Small intestine (tissue), 7 donors: ENCODE measurements around the gene TREH. TPM values are rescaled to one million over a fixed set of nuclear protein-coding genes. Genes with fewer than 3 reads are reported as not detected.
"Not testable (repeated sequence)": the region's sequence is repeated elsewhere in the genome, so short reads cannot be mapped to it uniquely, and the experiment has no call there.

Source experiments
- DNase-seq, 2 donors: peaks; one replicate each; pipeline versions ENCODE4 v3.0.0 to v3.0.0-alpha.2; 2013
- FAIRE-seq: peaks from 2 replicates; lab custom pipeline; 2012; peaks lifted over from hg19 to GRCh38; lab: Jason Lieb, UNC
- H3K27ac ChIP-seq, 3 donors: one replicate each; pipeline ENCODE4 v1.5.1; 2013; ENCODE audit warnings: low read length in 2 of 3, mild to moderate bottlenecking in 2 of 3, control low read depth in 1 of 3, inconsistent platforms in 1 of 3, low read depth in 1 of 3, moderate library complexity in 1 of 3
- H3K27me3 ChIP-seq, 3 donors: one replicate each; pipeline ENCODE4 v1.6.1; 2013; ENCODE audit warnings: low read length in 3 of 3, inconsistent platforms in 1 of 3; ENCODE audit not compliant: control insufficient read depth in 3 of 3, insufficient read depth in 3 of 3
- H3K36me3 ChIP-seq, 3 donors: one replicate each; pipeline ENCODE4 v1.6.1; 2013; ENCODE audit warnings: low read length in 3 of 3, inconsistent platforms in 1 of 3, low read depth in 1 of 3, mild to moderate bottlenecking in 1 of 3, moderate library complexity in 1 of 3; ENCODE audit not compliant: control insufficient read depth in 3 of 3, insufficient read depth in 2 of 3
- H3K4me1 ChIP-seq, 3 donors: one replicate each; pipeline ENCODE4 v1.6.1; 2013; ENCODE audit warnings: low read length in 2 of 3, inconsistent platforms in 1 of 3, low read depth in 1 of 3, mild to moderate bottlenecking in 1 of 3, moderate library complexity in 1 of 3; ENCODE audit not compliant: control insufficient read depth in 3 of 3, insufficient read depth in 2 of 3
- H3K4me3 ChIP-seq, 3 donors: one replicate each; pipeline ENCODE4 v1.5.1; 2013; ENCODE audit warnings: low read length in 3 of 3, control low read depth in 1 of 3, inconsistent platforms in 1 of 3, low read depth in 1 of 3, mild to moderate bottlenecking in 1 of 3, moderate library complexity in 1 of 3
- H3K9me3 ChIP-seq, 2 donors: one replicate each; pipeline ENCODE4 v1.6.1; 2013; ENCODE audit warnings: low read depth in 1 of 2, low read length in 1 of 2; ENCODE audit not compliant: control insufficient read depth in 2 of 2, insufficient read depth in 1 of 2
- WGBS, 3 donors: extraction: QIAGEN DNeasy Blood & Tissue Kit; methylation state at CpG; one replicate each; pipeline ENCODE4 v1.1.7; 2013; 5-methylcytosine and 5-hydroxymethylcytosine counted together
- polyA plus RNA-seq, 4 donors: library from polyadenylated mRNA; stranded (reverse) in 3 of 4; unstranded in 1 of 4; fragments of 200-250 nt in 3 of 4; fragments of 120-200 nt in 1 of 4; gene quantifications; one replicate each; pipeline versions ENCODE4 v1.2.1 to v1.2.3, GENCODE V29; 2013
- donor health status: healthy with polysubstance abuse.
- donor health status: control.
- donor health status: control.
- donor health status: Bipolar disorder and iron deficiency.
- donor health status: healthy.

TREH gene
- polyA plus RNA-seq, 4 donors = 14.6 to 102 (median 76.3) TPM

- WGBS, 3 donors = 85 to 92% (median 92%) methylated on average over 2 of the region's 2 CpGs
- Histone ChIP-seq H3K4me3 (no peak overlapping the region), H3K27ac (no peak overlapping the region), H3K4me1 (peaks cover 0 to 8% (median 0%) of the 10 kb centered on the region in 3 donors), H3K9me3 (peaks cover 0 to 3% of the 10 kb centered on the region in 2 donors), H3K27me3 (no peaks in the 10 kb centered on the region), H3K36me3 (no peaks in the 10 kb centered on the region)
- no peak for DNase-seq
- no peak for FAIRE-seq
These were observed 4.7 kb upstream of the TREH start for GRCh38 chr11:118684187-118684586.

DNA sequence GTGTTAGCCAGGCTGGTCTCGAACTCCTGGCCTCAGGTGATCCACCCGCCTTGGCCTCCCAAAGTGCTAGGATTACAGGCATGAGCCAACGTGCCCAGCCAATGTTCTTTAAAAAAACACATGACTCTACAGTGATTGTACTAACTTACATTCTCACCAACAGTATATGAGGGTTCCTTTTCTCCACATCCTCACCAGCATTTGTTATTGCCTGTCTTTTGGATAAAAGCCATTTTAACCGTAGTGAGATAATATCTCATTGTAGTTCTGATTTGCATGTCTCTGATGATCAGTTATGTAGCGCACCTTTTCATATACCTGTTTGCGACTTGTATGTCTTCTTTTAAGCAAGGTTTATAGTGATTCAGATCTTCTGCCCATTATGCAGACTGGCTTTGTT is 3.5 kb upstream of the TREH start:
- WGBS, 3 donors = 73 to 75% (median 74%) methylated on average over 6 of the region's 6 CpGs
- not testable (repeated sequence) for DNase-seq, FAIRE-seq, H3K9me3 ChIP-seq, H3K4me1 ChIP-seq, H3K4me3 ChIP-seq, H3K27me3 ChIP-seq, H3K36me3 ChIP-seq, H3K27ac ChIP-seq

DNA sequence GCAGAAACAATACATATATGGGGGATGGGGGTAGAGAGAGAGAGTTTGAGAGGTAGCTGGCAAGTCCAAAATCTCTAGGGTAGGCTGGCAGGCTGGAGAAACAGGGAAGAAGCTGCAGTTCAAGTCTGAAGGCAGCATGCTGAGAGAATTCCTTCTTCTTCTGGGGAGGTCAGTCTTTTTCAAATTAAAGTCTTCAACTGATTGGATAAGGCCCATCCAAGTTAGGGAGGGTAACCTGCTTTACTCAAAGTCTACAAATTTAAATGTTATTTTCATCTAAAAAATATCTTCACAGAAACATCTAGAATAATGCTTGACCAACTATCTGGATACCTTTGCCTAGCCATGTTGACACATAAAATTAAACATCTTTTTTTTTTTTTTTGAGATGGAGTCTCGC is 2.9 kb upstream of the TREH start:
- FAIRE-seq (no peak), DNase-seq (no peak)
- no peaks in the 10 kb centered on the region for H3K36me3 ChIP-seq
- WGBS, 3 donors = 78 to 100% (median 89%) methylated on average over 1 of the region's 1 CpG
- no peaks in the 10 kb centered on the region for H3K9me3 ChIP-seq
- H3K27me3 ChIP-seq = no peaks in the 10 kb centered on the region
- H3K27ac ChIP-seq = no peak overlapping the region
- H3K4me3 ChIP-seq = no peak overlapping the region
- H3K4me1 ChIP-seq = peaks cover 0 to 10% (median 0%) of the 10 kb centered on the region in 3 donors

DNA sequence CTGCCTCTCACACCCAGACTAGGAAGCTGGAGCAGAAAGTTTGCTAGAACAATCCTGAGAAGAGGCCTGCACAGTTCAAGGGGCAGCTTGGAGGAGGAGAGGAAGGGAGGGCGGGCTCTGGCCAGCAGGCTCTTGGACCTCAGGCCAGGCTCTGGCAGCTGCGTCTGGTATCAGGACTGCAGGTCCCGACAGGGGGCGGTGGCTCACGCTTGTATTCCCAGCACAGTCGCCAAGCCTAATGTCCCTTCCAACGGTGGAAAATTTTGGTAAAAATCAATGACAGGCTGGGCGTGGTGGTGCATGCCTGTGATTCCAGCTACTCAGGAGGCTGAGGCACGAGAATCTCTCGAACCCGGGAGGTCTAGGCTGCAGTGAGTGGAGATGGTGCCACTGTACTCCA is 542 bp downstream of the TREH start:
- Histone ChIP-seq H3K9me3 (peaks cover 0 to 12% of the 10 kb centered on the region in 2 donors), H3K4me1 (peaks cover 0 to 24% (median 2%) of the 10 kb centered on the region in 3 donors), H3K27ac (peak overlapping the region; percentile 69 to 96 (median 91)), H3K4me3 (peak overlapping the region in 2 of 3 donors; percentile 62 to 64)
- DNase-seq = peak; percentile 70 to 81
- not testable (repeated sequence) for FAIRE-seq, H3K27me3 ChIP-seq, H3K36me3 ChIP-seq
- WGBS, 3 donors = 10 to 41% (median 26%) methylated on average over 11 of the region's 11 CpGs

GRCh38 chr11:118677977-118678376 is 1.5 kb downstream of the TREH start:
- no peak for FAIRE-seq

GRCh38 chr11:118674082-118674435 is 5.4 kb downstream of the TREH start:
- no peak overlapping the region for H3K4me3 ChIP-seq
- H3K27ac ChIP-seq = peak overlapping the region in 2 of 3 donors; percentile 77 to 81
- no peaks in the 10 kb centered on the region for H3K27me3 ChIP-seq
- peaks cover 0 to 12% of the 10 kb centered on the region in 2 donors for H3K9me3 ChIP-seq
- 8 to 60% (median 33%) methylated on average over 1 of the region's 1 CpG for WGBS, 3 donors
- no peaks in the 10 kb centered on the region for H3K36me3 ChIP-seq
- peaks cover 0 to 33% (median 12%) of the 10 kb centered on the region in 3 donors for H3K4me1 ChIP-seq
- DNase-seq = peak; percentile 87 to 94
- FAIRE-seq = no peak

More at GRCh38 chr11:118677977-118678376, 1.5 kb downstream of the TREH start:
- Histone ChIP-seq H3K9me3 (peaks cover 0 to 12% of the 10 kb centered on the region in 2 donors), H3K4me1 (peaks cover 0 to 34% (median 7%) of the 10 kb centered on the region in 3 donors), H3K4me3 (peak overlapping the region in 2 of 3 donors; percentile 4 to 39), H3K27me3 (no peaks in the 10 kb centered on the region), H3K36me3 (no peaks in the 10 kb centered on the region), H3K27ac (peak overlapping the region in 2 of 3 donors; percentile 54 to 69)
- 94 to 98% (median 95%) methylated on average over 6 of the region's 6 CpGs for WGBS, 3 donors
- DNase-seq = no peak

DNA sequence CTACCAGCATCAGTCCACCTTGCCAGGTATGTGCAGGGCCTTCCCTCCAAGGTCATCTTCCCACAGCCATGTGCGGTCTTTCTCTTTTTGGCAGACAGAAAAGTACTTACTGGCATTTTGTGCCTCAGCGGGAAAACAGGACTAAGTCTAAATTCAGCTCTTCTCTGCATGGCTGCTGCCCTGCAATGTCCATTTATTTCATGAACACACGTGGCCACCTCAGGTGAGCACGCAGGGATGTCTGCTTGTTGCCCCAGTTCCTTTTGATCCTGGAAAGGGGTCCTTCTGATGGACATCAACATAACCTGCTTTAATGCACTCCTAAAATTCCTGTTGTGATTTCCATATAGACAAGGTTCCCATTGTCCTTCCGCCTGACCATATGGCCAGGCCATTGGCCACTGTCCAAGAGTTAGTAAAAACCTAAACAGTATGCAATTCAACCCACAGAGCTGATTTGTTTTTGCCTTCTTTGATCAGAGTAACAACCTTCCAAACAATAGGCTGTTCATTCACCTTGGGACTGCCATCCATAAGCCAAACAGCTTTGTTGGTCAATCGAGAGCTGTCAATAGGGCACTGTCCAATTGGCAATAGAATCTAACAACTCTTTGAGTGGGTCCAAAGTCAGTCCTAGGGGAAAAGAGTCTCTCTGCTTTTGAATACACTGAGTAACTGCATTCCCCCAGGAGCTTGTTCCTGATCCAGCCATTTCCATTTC is 5.9 kb downstream of the TREH start:
- Histone ChIP-seq H3K27me3 (no peaks in the 10 kb centered on the region), H3K4me3 (no peak overlapping the region), H3K36me3 (no peaks in the 10 kb centered on the region), H3K27ac (peak overlapping the region; percentile 23 to 81 (median 77)), H3K4me1 (peaks cover 0 to 33% (median 12%) of the 10 kb centered on the region in 3 donors), H3K9me3 (peaks cover 0 to 12% of the 10 kb centered on the region in 2 donors)
- no peak for FAIRE-seq
- WGBS, 3 donors = 59 to 74% (median 61%) methylated on average over 6 of the region's 6 CpGs
- DNase-seq = no peak

DNA sequence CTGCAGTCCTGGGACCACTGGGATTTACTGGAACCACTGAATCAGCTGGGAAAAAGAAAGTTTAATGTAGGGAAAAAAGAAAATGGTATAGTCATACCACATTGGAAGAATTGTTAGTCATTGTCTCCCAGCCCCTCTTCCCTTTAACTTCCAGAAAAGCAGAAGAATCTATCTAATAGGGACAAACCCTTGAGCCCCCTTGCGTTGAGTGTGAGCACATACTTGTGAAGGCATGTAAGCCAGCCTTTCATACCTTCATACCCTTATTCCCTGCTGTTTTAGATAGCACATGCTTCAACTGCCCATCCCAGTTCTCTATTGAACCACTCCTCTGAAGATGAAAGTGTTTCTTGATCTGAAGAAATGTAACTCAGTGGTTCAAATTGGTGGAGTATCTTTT is 6.6 kb downstream of the TREH start:
- H3K27me3 ChIP-seq = no peaks in the 10 kb centered on the region
- H3K4me3 ChIP-seq = no peak overlapping the region
- H3K36me3 ChIP-seq = no peaks in the 10 kb centered on the region
- peaks cover 0 to 12% of the 10 kb centered on the region in 2 donors for H3K9me3 ChIP-seq
- FAIRE-seq (no peak), DNase-seq (no peak)
- WGBS, 3 donors = 81 to 92% (median 82%) methylated on average over 1 of the region's 1 CpG
- peaks cover 0 to 33% (median 12%) of the 10 kb centered on the region in 3 donors for H3K4me1 ChIP-seq
- peak overlapping the region in 2 of 3 donors; percentile 77 to 81 for H3K27ac ChIP-seq
